HepG2 (cell line): ENCODE measurements around the gene TMEM144. TPM values are rescaled to one million over a fixed set of nuclear protein-coding genes. Genes with fewer than 3 reads are reported as not detected.

ENCODE experiments used
- ATAC-seq: fragments of 200-7000 bp; cut with Tn5 transposase; 3 replicates; pipeline ENCODE4 v1.9.1; 2020; ENCODE audit warnings: mild to moderate bottlenecking, moderate library complexity
- BruUV-seq: library from RNA; stranded (reverse); fragments of 400-500 nt; replicated peaks from 2 replicates; lab custom pipeline; 2021; lab: Mats Ljungman, UMichigan
- CTCF ChIA-PET: fragments of 300-600 bp; formaldehyde crosslinking; extraction: SDS; loops from one replicate; lab custom pipeline; 2021; ENCODE audit warnings: low total read pairs, inconsistent platforms, low intra/inter-chr PET ratio; lab: Yijun Ruan, JAX
- POLR2A ChIA-PET: fragments of 350-600 bp; sonication (Branson Sonifier 250); formaldehyde crosslinking; loops from one replicate; lab custom pipeline; 2020; ENCODE audit warnings: antibody characterized with exemption, inconsistent platforms; lab: Yijun Ruan, JAX
- DNase-seq: peaks from one replicate; pipeline ENCODE4 v3.0.0-alpha.2; 2015; ENCODE audit warnings: low spot score
- FAIRE-seq: peaks from 3 replicates; lab custom pipeline; 2011; peaks lifted over from hg19 to GRCh38; lab: Jason Lieb, UNC
- H2AFZ ChIP-seq: one replicate; pipeline ENCODE4 v1.6.1; 2011; ENCODE audit warnings: low read length, inconsistent platforms
- H3K27ac ChIP-seq: fragments of 300-600 bp; 3 replicates; pipeline ENCODE4 v1.8.0; 2011; ENCODE audit warnings: mixed run types, mild to moderate bottlenecking, mixed read lengths, low read length, inconsistent platforms; ENCODE audit not compliant: insufficient read depth; ENCODE audit errors: extremely low read length
- H3K27me3 ChIP-seq, 2 experiments: fragments of 200-600 bp in 1 of 2; 2 replicates in 1 of 2; 3 replicates in 1 of 2; pipeline versions ENCODE4 v1.6.0 to v1.8.0; 2011; ENCODE audit warnings: low read length in 2 of 2, mild to moderate bottlenecking in 2 of 2, moderate library complexity in 2 of 2, inconsistent platforms in 1 of 2; ENCODE audit not compliant: insufficient read depth in 2 of 2, control insufficient read depth in 1 of 2
- H3K36me3 ChIP-seq, 2 experiments: fragments of 200-600 bp in 1 of 2; replicated peaks in 1 of 2; 2 replicates in 1 of 2; 3 replicates in 1 of 2; pipeline versions ENCODE4 v1.5.1 to v1.8.0; 2011; ENCODE audit warnings: low read length in 2 of 2, inconsistent platforms in 1 of 2; ENCODE audit not compliant: insufficient read depth in 2 of 2, control insufficient read depth in 1 of 2
- H3K4me1 ChIP-seq: 2 replicates; pipeline ENCODE4 v1.5.1; 2012; ENCODE audit warnings: low read length, inconsistent platforms; ENCODE audit not compliant: insufficient read depth
- H3K4me2 ChIP-seq: 2 replicates; pipeline ENCODE4 v1.6.0; 2011; ENCODE audit warnings: low read depth, low read length, inconsistent platforms
- H3K4me3 ChIP-seq, 3 experiments: fragments of 200-600 bp in 1 of 3; sonication (generic), shearing (Covaris generic) in 1 of 3; replicated peaks in 1 of 3; 2 replicates each; pipeline ENCODE4 v1.5.1; 2011 to 2016; ENCODE audit warnings: low read length in 3 of 3, inconsistent platforms in 2 of 3, low read depth in 2 of 3, mild to moderate bottlenecking in 2 of 3, control low read depth in 1 of 3, mixed read lengths in 1 of 3; ENCODE audit not compliant: insufficient read depth in 1 of 3
- H3K79me2 ChIP-seq: one replicate; pipeline ENCODE4 v1.6.1; 2011; ENCODE audit warnings: low read length, inconsistent platforms; ENCODE audit not compliant: insufficient read depth
- H3K9ac ChIP-seq: 2 replicates; pipeline ENCODE4 v1.6.0; 2011; ENCODE audit warnings: mild to moderate bottlenecking, low read depth, low read length, inconsistent platforms; ENCODE audit not compliant: insufficient read depth
- H3K9me3 ChIP-seq: 2 replicates; pipeline ENCODE4 v1.5.1; 2012; ENCODE audit warnings: mild to moderate bottlenecking, low read length
- H4K20me1 ChIP-seq: 2 replicates; pipeline ENCODE4 v1.6.0; 2011; ENCODE audit warnings: inconsistent platforms, mild to moderate bottlenecking, low read length, moderate library complexity; ENCODE audit not compliant: insufficient read depth
- ELF3 ChIP-seq: IDR thresholded peaks from 2 replicates; pipeline ENCODE4 v1.6.1; 2016; ENCODE audit warnings: missing genetic modification reagents, missing compliant biosample characterization
- FOXK2 ChIP-seq: fragments of 450-650 bp; IDR thresholded peaks from 2 replicates; pipeline ENCODE4 v1.6.1; 2016
- GATAD2A ChIP-seq: IDR thresholded peaks from 2 replicates; pipeline ENCODE4 v1.6.1; 2016
- HDAC2 ChIP-seq: sonication (generic); formaldehyde crosslinking; IDR thresholded peaks from 2 replicates; pipeline ENCODE4 v1.4.0; 2020; ENCODE audit warnings: missing genetic modification reagents
- KMT2A ChIP-seq: sonication (generic); formaldehyde crosslinking; IDR thresholded peaks from 2 replicates; pipeline ENCODE4 v1.4.0; 2020; ENCODE audit warnings: missing genetic modification reagents
- KMT2B ChIP-seq: IDR thresholded peaks from 2 replicates; pipeline ENCODE4 v1.6.1; 2016; ENCODE audit warnings: missing genetic modification reagents, missing compliant biosample characterization
- NFRKB ChIP-seq: fragments of 450-650 bp; IDR thresholded peaks from 2 replicates; pipeline ENCODE4 v1.6.1; 2017
- NR3C1 ChIP-seq: sonication (generic); formaldehyde crosslinking; IDR thresholded peaks from 2 replicates; pipeline ENCODE4 v1.4.0; 2020; ENCODE audit warnings: missing genetic modification reagents
- PHF8 ChIP-seq: sonication (generic); formaldehyde crosslinking; IDR thresholded peaks from 2 replicates; pipeline ENCODE4 v1.5.0; 2020; ENCODE audit warnings: missing genetic modification reagents
- SAP130 ChIP-seq: IDR thresholded peaks from 2 replicates; pipeline ENCODE4 v1.6.1; 2016; ENCODE audit warnings: low read depth
- SMAD3 ChIP-seq: sonication (generic); formaldehyde crosslinking; IDR thresholded peaks from 2 replicates; pipeline ENCODE4 v1.4.0; 2020; ENCODE audit warnings: missing genetic modification reagents
- TCF7L2 ChIP-seq: IDR thresholded peaks from 2 replicates; pipeline ENCODE4 v1.6.1; 2011; ENCODE audit warnings: mild to moderate bottlenecking, low read depth, low read length, moderate library complexity
- ZNF251 ChIP-seq: sonication (generic); formaldehyde crosslinking; IDR thresholded peaks from 2 replicates; pipeline ENCODE4 v1.9.0; 2021; ENCODE audit warnings: mild to moderate bottlenecking, missing genetic modification reagents
- ZNF496 ChIP-seq: sonication (generic); formaldehyde crosslinking; IDR thresholded peaks from 2 replicates; pipeline ENCODE4 v1.8.1; 2023; ENCODE audit warnings: mild to moderate bottlenecking, moderate library complexity, missing genetic modification reagents; ENCODE audit not compliant: insufficient replicate concordance
- ZNF563 ChIP-seq: sonication (generic); formaldehyde crosslinking; IDR thresholded peaks from 2 replicates; pipeline ENCODE4 v1.8.0; 2022; ENCODE audit warnings: mild to moderate bottlenecking, moderate library complexity, missing genetic modification reagents
- ZNF577 ChIP-seq: sonication (generic); formaldehyde crosslinking; IDR thresholded peaks from 2 replicates; pipeline ENCODE4 v1.4.0; 2020; ENCODE audit warnings: mild to moderate bottlenecking, low read depth, missing genetic modification reagents, borderline replicate concordance
- WGBS: methylation state at CpG from one replicate; pipeline ENCODE4 v1.1.6; 2017; ENCODE audit warnings: low lambda C conversion rate; 5-methylcytosine and 5-hydroxymethylcytosine counted together
- in situ Hi-C: cut with HindIII; loops from 2 replicates; pipeline ENCODE4 v1.10.0; 2017; ENCODE audit warnings: low pct_unique_long_range_greater_than_20kb; ENCODE audit not compliant: extremely low pct_ligation_motif_present
- intact Hi-C: fragments of 100-400 bp; cut with micrococcal nuclease; formaldehyde crosslinking; loops from one replicate; pipeline ENCODE4 v1.10.0; 2022; ENCODE audit not compliant: unreplicated experiment
- polyA plus RNA-seq, 8 experiments: library from polyadenylated mRNA; depleted of rRNA in 3 of 8; stranded (reverse) in 7 of 8; unstranded in 1 of 8; fragments of >200 nt; fragmentation: Illumina TruSeq in 4 of 8; extraction: Trizol in 4 of 8; gene quantifications; 2 replicates each; pipeline versions ENCODE4 v1.2.1 to v1.2.3, GENCODE V29; 2011 to 2016; ENCODE audit warnings: low read depth in 4 of 8, missing spikeins in 1 of 8, mixed read lengths in 1 of 8; ENCODE audit not compliant: insufficient read depth in 1 of 8
- total RNA-seq, 5 experiments: library from RNA; depleted of rRNA; stranded (reverse); fragments of >200 nt; fragmentation: Illumina TruSeq; extraction: Trizol; gene quantifications; 2 replicates each; pipeline ENCODE4 v1.2.3, GENCODE V29; 2016; ENCODE audit warnings: low read depth in 1 of 5
- TF ChIP-seq, protein P1 (sequence below): sonication (generic); formaldehyde crosslinking; IDR thresholded peaks from 2 replicates; pipeline ENCODE4 v1.5.0; 2020; ENCODE audit warnings: missing genetic modification reagents
- TF ChIP-seq, protein P2 (sequence below): sonication (generic); formaldehyde crosslinking; IDR thresholded peaks from 2 replicates; pipeline ENCODE4 v1.8.0; 2022; ENCODE audit warnings: mild to moderate bottlenecking, missing genetic modification reagents, borderline replicate concordance

The TMEM144 gene
- total and polyA plus RNA-seq, 2 of the 13 experiments (the other 11 are each of a cell fraction or from before 2014, with no cell fraction given), result 10.9 to 12.3 TPM

DNA sequence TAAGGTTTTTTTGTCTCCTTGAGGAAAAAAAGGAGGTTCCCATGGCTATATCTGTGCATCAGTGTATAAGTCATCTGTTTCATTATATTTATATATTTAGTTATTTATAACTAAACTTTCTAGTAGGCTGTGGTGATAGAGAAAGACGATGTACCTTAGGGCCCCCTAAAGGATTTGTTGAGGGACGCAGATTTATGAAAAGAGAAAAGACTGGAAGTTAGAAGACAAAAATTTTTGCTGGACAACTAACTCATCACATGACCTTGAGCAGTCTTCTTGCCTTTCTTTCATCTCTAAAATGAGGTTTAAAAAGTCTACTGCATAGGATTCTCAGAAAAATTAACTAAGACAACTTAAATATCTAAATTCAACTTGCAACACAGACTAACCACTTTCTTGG, 43.6 kb upstream of the TMEM144 start:
- intact Hi-C loops, result no loop called here
- H4K20me1 ChIP-seq, result no peaks in the 10 kb centered on the region; the same call in 1 of the 2 replicates
- no peaks in the 10 kb centered on the region for H3K9me3 ChIP-seq
- peak overlapping the region in 2 of 3 experiments; percentile 22; a peak in 4 of 6 replicates for H3K4me3 ChIP-seq
- WGBS, result 76% methylated on average over 2 of the region's 2 CpGs
- no peaks in the 10 kb centered on the region for H3K27me3 ChIP-seq
- TF ChIP-seq, protein P1, sequence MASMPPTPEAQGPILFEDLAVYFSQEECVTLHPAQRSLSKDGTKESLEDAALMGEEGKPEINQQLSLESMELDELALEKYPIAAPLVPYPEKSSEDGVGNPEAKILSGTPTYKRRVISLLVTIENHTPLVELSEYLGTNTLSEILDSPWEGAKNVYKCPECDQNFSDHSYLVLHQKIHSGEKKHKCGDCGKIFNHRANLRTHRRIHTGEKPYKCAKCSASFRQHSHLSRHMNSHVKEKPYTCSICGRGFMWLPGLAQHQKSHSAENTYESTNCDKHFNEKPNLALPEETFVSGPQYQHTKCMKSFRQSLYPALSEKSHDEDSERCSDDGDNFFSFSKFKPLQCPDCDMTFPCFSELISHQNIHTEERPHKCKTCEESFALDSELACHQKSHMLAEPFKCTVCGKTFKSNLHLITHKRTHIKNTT, result no peak
- TF ChIP-seq ZNF563 (CRISPR knock-in tag), result no peak
- TF ChIP-seq ZNF577 (CRISPR knock-in tag), result no peak
- no peak for TF ChIP-seq NR3C1 (CRISPR knock-in tag)
- TF ChIP-seq ZNF496 (CRISPR knock-in tag), result no peak
- TF ChIP-seq ZNF251 (CRISPR knock-in tag), result no peak
- no peak for TF ChIP-seq TCF7L2
- no peak for TF ChIP-seq FOXK2
- TF ChIP-seq NFRKB, result no peak
- in situ Hi-C loops, result no loop called here
- peak overlapping the region; percentile 72 for H3K4me2 ChIP-seq
- H2AFZ ChIP-seq, result no peak overlapping the region
- no peak overlapping the region for H3K27ac ChIP-seq
- no TSS peak for BruUV-seq
- POLR2A ChIA-PET, result no interaction called here
- no peak for ATAC-seq
- H3K9ac ChIP-seq, result no peak overlapping the region
- CTCF ChIA-PET, result no interaction called here
- H3K36me3 ChIP-seq, result peaks cover 1 to 14% of the 10 kb centered on the region in 2 experiments; a peak in 4 of 5 replicates
- DNase-seq, result no peak
- FAIRE-seq, result no peak
- H3K4me1 ChIP-seq, result peaks cover 89% of the 10 kb centered on the region
- H3K79me2 ChIP-seq, result peaks cover 99% of the 10 kb centered on the region

DNA sequence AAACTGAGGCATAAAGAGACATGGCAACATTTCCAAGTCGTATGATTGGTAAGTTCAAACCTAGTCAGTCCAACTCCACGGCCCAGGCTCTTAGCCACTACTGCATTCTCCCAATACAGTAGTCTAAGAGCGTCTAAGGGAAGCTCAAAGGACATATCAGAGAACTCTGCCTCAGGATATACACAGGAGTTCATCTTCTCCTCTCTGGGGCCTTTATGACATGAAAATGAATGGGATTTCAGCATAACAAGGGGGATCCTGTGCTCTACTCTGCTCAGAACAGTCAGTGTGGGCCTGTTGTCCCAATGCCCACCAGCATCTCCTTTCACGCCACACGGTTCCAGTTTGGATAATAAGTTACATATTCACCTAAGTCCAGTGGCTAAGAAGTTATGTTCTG, 41.7 kb upstream of the TMEM144 start:
- BruUV-seq, result no TSS peak
- H2AFZ ChIP-seq, result no peak overlapping the region
- no peaks in the 10 kb centered on the region for H3K9me3 ChIP-seq
- no peak for ATAC-seq
- peak overlapping the region; percentile 31 for H3K27ac ChIP-seq
- H3K4me3 ChIP-seq, result peak overlapping the region; percentile 73 to 87 (median 78)
- H4K20me1 ChIP-seq, result no peaks in the 10 kb centered on the region; the same call in 1 of the 2 replicates
- 40% methylated on average over 3 of the region's 5 CpGs for WGBS
- TF ChIP-seq KMT2B, result peak; percentile 30; the same call in 1 of the 2 replicates
- TF ChIP-seq KMT2A (CRISPR knock-in tag), result 0 out of 2 replicates have a peak, but pooled peaks have one; percentile 22
- TF ChIP-seq, protein P2, sequence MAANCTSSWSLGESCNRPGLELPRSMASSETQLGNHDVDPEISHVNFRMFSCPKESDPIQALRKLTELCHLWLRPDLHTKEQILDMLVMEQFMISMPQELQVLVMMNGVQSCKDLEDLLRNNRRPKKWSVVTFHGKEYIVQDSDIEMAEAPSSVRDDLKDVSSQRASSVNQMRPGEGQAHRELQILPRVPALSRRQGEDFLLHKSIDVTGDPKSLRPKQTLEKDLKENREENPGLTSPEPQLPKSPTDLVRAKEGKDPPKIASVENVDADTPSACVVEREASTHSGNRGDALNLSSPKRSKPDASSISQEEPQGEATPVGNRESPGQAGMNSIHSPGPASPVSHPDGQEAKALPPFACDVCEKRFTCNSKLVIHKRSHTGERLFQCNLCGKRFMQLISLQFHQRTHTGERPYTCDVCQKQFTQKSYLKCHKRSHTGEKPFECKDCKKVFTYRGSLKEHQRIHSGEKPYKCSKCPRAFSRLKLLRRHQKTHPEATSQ (CRISPR knock-in tag), result no peak
- TF ChIP-seq SMAD3, result 0 out of 2 replicates have a peak, but pooled peaks have one; percentile 24
- TF ChIP-seq SAP130 (CRISPR knock-in tag), result 0 out of 2 replicates have a peak, but pooled peaks have one; percentile 19
- no peak for TF ChIP-seq ELF3 (CRISPR knock-in tag)
- TF ChIP-seq GATAD2A (CRISPR knock-in tag), result 0 out of 2 replicates have a peak, but pooled peaks have one; percentile 1
- TF ChIP-seq HDAC2 (CRISPR knock-in tag), result peak; percentile 30; the same call in 1 of the 2 replicates
- 0 out of 2 replicates have a peak, but pooled peaks have one; percentile 24 for TF ChIP-seq PHF8 (CRISPR knock-in tag)
- H3K27me3 ChIP-seq, result no peaks in the 10 kb centered on the region
- H3K4me2 ChIP-seq, result peak overlapping the region; percentile 72
- peak; percentile 5 for DNase-seq
- intact Hi-C loops (no loop called here), in situ Hi-C loops (no loop called here)
- H3K4me1 ChIP-seq, result peaks cover 85% of the 10 kb centered on the region
- no peak for FAIRE-seq
- ChIA-PET CTCF (no interaction called here), POLR2A (no interaction called here)
- H3K36me3 ChIP-seq, result peaks cover 0 to 1% of the 10 kb centered on the region in 2 experiments; a peak in 2 of 5 replicates
- peaks cover 88% of the 10 kb centered on the region for H3K79me2 ChIP-seq
- peak overlapping the region; percentile 76; the same call in 1 of the 2 replicates for H3K9ac ChIP-seq
